Testis (tissue), 2 donors: ENCODE data around the gene TPPP2.

Source experiments
- CTCF ChIP-seq, 3 experiments: fragments of 450-650 bp in 2 of 3; fragments of 200-600 bp in 1 of 3; sonication (generic) in 1 of 3; IDR thresholded peaks; one replicate each; pipeline ENCODE4 v1.5.1; 2016 to 2019; ENCODE audit warnings: antibody characterized with exemption in 3 of 3, mild to moderate bottlenecking in 2 of 3, moderate library complexity in 1 of 3
- POLR2A ChIP-seq: fragments of 450-650 bp; IDR thresholded peaks from one replicate; pipeline ENCODE4 v1.6.1; 2017; ENCODE audit warnings: antibody characterized with exemption, mild to moderate bottlenecking, moderate library complexity

- TF ChIP-seq CTCF (IDR thresholded peaks at IDR 0.05) (no peak), POLR2A (no peak)
Measured at GRCh38 chr14:21048638-21049037, 18.6 kb downstream of the TPPP2 start.
